GM18507 (cell line): ENCODE measurements around the gene SYNJ2.

ENCODE experiments used
- DNase-seq: peaks from one replicate; pipeline ENCODE4 v3.0.0; 2011; ENCODE audit warnings: low read depth; ENCODE audit not compliant: insufficient read length; ENCODE audit errors: extremely low spot score
- FAIRE-seq: peaks from 2 replicates; lab custom pipeline; 2011; peaks lifted over from hg19 to GRCh38; lab: Jason Lieb, UNC

SYNJ2 gene

DNA sequence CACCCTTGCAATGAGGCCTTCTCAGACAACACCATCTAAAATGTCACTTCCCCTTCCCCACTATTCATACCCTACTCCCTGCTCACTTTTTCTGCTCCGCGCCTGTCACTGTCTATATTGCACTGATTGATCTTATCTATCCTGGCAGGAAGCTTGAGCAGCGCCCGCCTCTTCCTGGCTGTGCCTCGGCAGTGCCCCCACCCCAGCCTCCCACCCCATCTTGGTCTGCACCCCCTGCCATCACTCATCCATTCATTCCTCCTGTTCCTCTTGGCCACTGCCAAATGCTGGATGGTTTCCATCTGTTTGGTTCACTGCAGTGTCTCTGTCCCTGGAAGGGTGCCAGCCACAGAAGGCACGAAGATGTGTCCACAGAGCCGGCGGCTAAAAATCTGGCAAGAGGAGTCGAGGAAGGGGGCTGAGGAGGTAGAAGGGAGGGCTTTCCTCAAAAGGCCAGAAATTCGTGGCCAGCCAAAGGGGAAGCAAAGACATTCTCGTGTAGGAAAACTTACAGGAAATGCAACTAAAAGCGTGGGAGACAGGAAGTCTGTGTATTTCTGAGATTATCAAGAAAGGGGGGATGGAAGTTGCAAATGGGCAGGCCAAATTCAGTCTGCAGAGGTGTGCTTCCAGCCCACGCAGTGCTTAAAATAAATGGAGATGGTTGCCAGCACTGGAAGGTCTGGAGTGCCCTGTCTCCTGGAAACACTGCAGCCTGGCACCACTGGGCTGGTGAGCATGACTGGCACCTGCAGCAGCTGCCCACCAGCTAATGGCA is 27.6 kb downstream of the SYNJ2 start:
- FAIRE-seq (peak; percentile 55), DNase-seq (no peak)

DNA sequence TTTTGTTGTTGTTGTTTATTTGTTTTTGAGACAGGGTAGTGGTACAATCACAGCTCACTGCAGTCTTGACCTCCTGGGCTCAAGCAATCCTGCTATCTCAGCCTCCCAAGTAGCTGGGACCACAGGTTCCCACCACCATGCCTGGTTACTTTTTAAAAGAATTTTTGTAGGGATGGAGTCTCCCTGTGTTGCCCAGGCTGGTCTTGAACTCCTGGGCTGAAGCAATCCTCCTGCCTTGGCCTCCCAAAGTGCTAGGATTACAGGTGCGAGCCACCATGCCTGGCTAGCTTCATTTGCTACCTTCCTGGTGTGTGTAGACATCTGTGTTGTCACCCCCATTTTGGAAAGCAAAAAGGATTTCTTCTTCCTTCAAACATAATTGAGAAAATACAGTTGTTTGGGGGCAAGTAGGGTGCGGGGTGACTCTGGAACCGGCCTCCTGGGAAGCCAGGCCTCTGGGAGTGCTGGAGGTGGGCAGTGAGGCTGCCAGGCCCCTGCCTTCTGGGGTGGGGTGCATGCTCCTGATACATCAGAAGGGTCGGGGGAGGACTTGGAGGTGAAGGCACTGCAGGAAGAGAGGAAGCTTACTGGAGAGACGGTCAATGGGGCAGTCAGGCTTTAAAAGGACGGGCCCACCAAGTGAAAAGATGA is 28.4 kb downstream of the SYNJ2 start:
- no peak for DNase-seq
- peak; percentile 9 for FAIRE-seq

DNA sequence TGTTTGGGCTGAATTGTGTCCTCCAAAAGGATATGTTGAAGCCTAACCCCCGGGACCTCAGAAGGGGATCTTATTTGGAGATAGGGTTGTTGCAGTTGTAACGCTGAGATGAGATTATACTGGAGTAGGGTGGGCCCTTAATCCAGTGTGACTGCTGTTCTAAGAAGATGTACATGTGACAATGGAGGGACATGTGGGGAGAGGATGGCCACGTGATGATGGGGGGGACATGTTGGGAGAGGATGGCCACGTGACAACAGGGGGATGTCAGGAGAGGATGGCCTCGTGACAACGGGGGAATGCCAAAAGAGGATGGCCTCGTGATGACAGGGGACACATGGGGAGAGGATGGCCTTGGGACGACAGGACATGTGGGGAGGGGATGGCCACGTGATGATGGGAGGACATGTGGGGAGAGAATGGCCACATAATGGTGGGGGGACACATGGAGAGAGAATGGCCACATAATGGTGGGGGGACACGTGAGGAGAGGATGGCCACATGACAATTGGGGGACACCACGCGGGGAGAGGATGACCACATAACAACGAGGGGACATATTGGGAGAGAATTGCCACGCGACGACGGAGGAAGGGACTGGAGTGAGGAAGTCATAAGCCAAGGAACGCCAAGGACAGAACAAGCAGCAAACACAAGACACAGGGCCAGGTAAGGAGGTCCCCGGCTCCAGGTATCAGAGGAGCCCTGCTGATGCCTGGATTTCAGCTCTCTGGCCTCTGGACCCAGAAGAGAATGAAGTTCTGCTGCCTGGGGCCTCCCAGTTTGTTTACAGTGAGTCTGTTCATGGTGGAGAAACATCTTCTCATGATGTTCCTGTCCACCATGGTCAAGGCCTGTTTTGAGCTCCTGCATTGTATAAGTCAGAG is 29.2 kb downstream of the SYNJ2 start:
- no peak for DNase-seq
- no peak for FAIRE-seq

DNA sequence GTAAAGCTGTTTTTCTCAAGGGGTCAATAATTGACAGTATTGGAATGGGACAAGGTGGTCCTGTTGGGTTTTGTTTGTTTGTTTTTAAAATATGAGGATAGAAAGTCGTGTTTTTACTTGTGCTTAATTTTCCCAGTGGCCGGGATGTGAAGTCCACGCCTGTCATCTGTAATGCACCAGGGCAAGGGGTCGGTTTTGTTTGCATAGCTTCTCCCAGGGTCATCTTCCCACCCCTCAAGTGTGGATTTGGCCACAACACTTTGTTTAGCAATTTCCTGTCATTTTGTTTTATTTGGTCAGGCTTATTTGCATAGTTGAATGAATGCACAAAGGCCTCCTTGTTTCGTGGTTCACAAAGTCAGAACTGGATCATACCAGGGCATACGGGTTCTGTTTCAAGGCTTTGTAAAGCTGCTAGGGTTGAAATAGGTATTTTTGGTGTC is 29.8 kb downstream of the SYNJ2 start:
- DNase-seq: no peak
- FAIRE-seq: peak; percentile 18

DNA sequence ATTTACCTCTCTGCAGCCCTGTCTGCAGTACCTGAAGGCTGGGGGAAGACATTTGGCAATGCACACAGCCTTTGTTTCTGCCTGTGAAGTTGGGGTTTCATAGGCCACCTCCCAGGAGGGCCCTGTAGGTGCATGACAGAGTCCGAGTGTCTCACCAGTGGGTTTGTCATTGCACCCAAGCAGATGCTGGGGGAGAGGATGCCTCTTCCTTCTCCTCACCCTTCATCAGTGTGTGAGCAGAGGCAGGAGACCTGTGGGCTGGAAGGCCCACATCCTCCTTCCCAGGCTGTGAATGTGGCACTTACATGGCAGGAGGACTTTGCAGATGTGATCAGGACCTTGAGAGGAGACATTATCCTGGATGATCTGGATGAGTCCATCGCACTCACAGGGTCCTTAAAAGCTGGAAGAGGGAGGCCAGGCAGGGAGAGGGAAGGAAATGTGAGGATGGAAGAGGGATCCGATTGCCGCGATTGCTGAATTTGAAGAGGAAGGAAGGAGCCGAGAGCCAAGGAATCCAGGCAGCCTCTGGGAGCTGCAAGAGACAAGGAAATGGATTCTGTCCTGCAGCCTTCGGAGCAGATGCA is 30.4 kb downstream of the SYNJ2 start:
- FAIRE-seq: no peak
- DNase-seq: no peak

DNA sequence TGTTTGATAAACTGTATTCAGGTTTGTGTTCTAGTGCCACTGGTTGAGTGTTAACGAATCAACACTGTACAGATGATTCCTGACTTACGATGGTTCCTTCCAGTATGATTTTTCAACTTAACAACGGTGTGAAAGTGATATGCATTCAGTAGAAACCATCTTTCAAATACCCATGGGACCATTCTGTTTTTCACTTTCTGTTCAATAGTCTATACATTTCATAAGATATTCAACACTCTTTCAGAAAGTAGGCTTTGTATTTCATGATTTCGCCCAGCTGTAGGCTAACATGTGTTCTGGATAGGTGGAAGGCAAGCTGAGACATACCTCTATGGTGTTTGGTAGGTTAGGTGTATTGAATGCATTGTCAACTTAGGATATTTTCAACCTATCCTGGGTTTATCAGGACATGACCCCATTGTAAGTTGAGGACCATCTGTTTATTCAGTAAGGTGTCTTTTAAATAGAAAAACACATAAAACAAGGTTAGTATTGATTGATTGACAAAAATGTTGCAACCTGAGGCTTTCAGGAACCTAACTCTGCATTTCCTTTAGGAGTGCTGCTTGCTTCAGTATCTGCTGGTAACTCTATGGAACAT is 32.3 kb downstream of the SYNJ2 start:
- peak; percentile 65 for FAIRE-seq
- no peak for DNase-seq

DNA sequence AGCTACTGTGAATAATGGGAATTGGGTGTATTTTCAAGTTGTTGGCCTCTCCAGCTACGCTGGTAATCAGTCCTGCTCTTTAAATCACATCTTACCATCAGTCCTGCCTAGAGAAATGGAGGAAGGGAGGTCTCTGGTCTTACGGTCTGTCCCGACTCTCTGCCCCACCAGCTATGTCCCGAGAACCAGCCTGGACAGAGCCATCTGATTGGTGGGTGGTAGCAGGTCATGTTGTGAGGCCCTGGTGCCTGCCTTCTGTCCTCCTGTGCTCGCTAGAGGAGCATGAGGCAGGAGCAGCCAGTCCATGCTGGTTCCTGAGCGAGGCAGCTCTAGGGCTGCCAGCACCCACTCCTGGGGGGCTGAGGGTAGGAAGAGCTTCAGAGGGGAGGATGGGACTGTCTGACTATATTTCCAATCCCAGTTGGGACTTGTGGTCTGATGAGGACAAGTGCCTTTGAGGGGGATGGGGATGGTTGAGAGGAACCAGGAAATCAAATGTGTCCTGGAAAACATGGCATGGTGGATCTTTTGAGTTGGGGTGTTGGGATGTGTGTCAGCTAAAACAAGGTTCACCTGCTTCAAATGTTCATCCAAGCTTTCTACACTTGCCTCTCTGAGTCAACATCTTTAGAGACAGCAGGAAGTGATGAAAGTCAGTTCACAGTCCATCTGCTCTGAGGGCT is 33.0 kb downstream of the SYNJ2 start:
- DNase-seq (no peak), FAIRE-seq (peak; percentile 64)

DNA sequence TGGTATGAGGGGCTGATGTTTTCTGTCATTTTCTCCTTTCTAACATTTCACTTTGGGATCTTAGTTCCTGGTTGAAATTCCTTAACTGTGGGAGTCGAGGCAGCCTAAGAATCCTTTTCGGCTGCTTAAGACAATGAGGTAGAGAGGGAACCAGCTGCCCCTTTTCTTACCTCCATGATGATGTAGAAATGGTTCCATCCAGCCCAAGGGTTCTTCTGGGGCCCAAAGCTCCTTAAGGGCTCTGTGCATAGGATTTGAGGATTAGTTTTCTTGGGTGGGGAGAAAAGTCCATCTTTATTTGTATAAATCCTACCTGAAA is 33.5 kb downstream of the SYNJ2 start:
- FAIRE-seq (no peak), DNase-seq (no peak)

DNA sequence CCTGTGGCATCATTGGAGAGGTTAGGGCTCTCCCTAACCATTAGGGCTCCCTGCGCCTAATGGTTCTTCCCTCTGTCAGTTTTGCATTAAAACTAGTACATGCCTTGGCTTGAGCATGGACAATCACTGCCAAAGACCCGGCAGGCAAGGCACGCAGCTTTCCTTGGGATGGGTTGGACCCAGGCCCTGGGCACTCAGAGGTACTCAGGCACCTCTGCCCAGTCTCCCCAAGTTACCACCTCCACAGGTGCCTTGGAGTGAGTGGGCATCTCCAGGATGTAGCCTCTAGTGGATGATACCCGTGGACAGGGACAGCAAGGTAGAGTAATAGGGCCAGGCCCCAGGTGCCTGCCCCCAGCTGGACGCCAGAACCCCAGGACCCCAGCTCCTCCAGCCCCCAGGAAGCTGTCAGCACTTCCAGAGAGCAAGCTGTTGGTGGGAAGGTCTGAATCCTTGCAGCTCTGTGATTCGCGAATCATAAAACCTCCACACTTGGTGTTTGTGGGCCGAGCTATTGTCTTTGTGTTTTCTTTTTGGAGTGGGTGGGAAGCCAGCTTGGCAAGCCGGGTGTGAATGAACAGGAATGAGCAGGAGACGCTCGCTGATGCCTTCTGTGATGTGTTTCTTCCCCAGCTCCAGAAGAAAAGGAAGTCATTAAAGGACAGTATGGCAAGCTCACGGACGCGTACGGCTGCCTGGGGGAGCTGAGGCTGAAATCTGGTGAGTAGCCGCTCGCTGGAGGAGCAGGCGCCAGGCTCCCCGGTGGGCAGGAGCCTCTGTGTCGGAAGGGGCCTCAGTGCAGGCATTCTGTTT is 35.1 kb downstream of the SYNJ2 start:
- DNase-seq (no peak), FAIRE-seq (no peak)

DNA sequence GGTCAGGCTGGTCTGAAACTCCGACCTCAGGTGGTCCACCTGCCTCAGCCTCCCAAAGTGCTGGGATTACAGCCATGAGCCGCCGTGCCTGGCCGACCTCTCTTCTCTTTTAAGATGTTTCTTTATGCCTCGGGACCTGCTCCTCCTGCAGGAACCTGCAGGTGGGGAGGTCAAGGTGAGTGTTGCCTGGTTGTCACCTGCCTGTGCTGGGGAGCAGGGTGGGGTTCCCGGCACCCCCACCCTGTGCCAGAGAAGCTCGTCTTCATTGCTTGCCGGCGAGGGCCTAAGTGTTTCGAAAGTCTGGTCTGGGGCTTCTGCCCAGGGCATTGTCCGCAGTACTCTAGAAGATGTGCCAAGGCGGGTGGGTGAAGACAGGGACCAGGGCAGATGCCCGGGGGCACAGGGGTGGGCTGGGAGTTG is 36.0 kb downstream of the SYNJ2 start:
- DNase-seq: no peak
- FAIRE-seq: no peak

DNA sequence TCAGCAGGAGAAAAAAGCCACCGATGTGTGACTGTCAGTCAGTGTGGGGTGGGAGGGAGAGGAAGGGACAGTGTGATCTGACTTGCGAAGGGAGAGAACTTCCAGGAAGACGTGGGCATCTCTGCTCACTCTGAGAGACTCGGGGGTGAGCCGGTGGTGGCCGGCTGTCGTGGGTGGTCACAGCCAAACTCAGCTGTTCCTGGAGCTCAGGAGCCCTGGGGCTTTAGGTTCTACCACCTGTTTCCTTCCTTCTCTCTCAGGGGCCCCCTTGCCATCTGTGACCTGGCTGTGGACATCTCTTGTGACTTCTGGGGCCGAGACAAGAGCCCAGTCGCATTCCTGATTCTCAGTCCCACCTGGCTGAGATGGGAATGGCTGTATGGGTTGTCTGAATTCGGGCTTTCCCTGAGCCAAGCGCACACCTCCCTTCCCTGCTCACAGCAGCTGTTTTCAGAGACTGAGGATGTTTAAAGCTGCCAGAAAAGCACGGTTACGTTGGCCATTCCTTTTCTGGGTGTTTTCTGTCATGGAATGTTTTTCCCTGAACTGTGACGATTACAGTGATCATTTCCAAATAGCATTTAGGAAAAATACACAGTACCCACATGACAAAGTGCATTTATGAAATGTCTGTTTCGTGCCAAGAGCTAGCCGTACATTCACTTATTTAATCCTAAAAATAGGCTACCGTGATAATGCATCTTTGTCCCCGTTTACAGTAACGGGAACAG is 36.5 kb downstream of the SYNJ2 start:
- no peak for DNase-seq
- FAIRE-seq: no peak

DNA sequence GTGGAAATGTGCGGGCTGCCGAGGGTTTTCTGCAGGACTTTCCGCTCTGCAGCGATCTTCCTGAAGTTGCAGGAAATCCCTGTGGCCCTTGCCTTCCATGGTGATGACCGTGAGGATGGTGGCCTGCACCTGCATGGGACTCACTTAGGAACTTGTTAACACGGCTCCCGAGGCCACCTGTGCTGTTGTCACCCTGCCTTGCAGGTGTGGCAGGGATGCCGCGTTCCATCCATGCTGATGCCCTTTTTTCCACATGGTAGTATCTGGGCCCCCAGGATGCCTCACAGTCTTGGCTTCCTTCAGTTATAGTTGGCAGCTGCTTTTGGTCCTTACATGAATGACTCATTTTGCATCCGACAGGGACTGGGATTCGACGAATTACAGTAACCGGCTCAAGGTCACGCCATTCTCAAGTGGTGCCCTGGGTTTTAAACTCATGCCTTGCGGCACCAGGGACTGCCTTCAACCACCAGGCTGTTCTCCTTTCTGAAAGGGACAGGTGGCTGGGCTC is 37.2 kb downstream of the SYNJ2 start:
- FAIRE-seq (no peak), DNase-seq (no peak)

DNA sequence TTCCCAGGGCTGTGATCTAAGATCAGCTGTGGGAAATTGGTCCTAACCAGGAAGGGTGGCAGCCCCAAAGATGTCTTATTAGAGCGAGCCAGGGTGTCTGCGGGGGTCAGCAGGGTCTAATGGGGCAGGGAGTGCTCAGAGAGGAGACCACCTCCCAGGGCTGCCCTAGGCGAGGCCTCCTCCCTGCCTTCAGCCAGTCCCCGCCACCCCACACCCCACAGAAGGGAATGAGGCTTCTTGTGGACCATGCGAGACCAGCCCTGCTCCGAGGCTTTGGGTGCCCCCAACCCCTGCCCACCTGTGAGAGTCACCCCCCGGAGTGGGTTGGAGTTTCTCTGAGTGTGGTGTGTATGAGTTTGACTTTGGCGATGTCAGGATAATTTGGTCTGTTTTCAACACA is 37.8 kb downstream of the SYNJ2 start:
- no peak for FAIRE-seq

DNA sequence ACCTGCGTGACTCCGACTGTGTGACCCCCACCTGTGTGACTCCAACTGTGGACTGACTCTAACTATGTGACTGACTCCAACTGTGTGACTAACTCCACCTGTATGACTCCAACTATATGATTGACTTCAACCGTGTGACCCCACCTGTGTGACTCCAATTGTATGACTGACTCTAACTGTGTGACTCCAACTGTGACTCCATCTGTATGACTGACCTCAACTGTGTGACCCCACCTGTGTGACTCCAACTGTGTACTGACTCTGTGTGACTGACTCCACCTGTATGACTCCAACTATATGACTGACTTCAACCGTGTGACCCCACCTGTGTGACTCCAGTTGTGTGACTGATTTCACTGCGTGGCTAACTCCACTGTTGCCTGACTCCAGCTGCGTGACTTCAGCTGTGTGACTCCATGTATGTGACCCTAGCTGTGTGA is 38.6 kb downstream of the SYNJ2 start:
- DNase-seq: no peak

More for the DNA sequence above, 37.8 kb downstream of the SYNJ2 start:
- no peak for DNase-seq

DNA sequence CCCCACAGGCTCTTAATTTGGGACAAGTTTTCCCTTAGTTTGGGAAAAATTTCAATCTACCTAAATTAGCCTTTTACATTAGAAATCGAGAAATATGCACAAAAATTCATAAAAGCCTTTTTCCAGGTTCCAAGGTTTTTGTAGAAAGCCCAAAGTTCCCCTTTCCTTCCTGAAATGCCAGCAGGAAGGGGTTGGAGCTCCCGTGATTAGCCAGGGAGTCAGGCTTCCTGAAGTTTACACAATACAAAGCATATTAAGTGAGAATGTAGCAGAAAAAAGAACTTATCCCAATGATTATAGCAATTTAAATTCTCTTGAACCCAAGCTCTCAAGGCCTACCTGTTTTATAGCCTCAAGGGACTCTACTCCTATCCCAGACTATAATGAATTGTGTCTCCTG is 39.1 kb downstream of the SYNJ2 start:
- no peak for DNase-seq
- FAIRE-seq: no peak

More for the DNA sequence above, 38.6 kb downstream of the SYNJ2 start:
- no peak for FAIRE-seq

DNA sequence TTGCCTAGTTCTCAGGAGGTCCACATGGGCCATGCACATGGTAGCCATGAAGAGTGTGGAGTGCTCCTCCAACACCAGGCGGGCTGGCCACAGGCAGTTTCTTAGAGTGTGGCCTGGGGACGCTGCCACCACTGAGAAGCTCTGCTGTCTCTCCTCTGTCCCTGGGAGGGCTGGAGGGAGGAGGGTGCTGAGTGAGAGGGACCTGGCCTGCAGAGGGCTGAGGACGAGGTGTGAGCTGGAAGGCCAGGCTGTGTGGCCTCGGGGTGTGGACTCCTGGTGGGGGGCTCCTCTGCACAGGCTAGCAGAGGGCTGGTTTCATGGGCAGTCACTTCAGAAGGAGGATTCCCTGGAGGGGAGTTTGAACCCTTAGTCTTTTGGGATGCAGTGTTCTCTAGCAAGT is 39.7 kb downstream of the SYNJ2 start:
- DNase-seq (no peak), FAIRE-seq (no peak)
